Pancreas (tissue), 10 donors: Measurements from ENCODE around the gene KSR2. TPM values are rescaled to one million over a fixed set of nuclear protein-coding genes. Genes with fewer than 3 reads are reported as not detected.

Experiments used
- ATAC-seq, 4 donors: fragments of 200-7000 bp; cut with Tn5 transposase; one replicate each; pipeline versions ENCODE4 v1.8.0 to v1.9.1; 2020; ENCODE audit warnings: mild to moderate bottlenecking in 4 of 4, moderate library complexity in 4 of 4
- DNase-seq, 6 donors: peaks; one replicate each; pipeline ENCODE4 v3.0.0-alpha.2; 2020
- FAIRE-seq: peaks from 2 replicates; lab custom pipeline; 2012; peaks lifted over from hg19 to GRCh38; lab: Jason Lieb, UNC
- H3K27ac ChIP-seq, 4 donors: fragments of 200-600 bp; sonication (generic); 1 replicate in 3 of 4; 2 replicates in 1 of 4; pipeline versions ENCODE4 v1.5.0 to v1.8.0; 2020
- H3K27me3 ChIP-seq, 4 donors: fragments of 200-600 bp; one replicate each; pipeline ENCODE4 v1.8.0; 2021
- H3K36me3 ChIP-seq, 3 donors: fragments of 200-600 bp; sonication (generic) in 1 of 3; one replicate each; pipeline versions ENCODE4 v1.5.0 to v1.8.0; 2020 to 2021
- H3K4me1 ChIP-seq, 3 donors: fragments of 200-600 bp; one replicate each; pipeline ENCODE4 v1.8.0; 2021
- H3K4me3 ChIP-seq, 4 donors: fragments of 200-600 bp; sonication (generic) in 2 of 4; one replicate each; pipeline versions ENCODE4 v1.5.0 to v1.8.0; 2020 to 2021
- H3K9me3 ChIP-seq, 4 donors: fragments of 200-600 bp; one replicate each; pipeline ENCODE4 v1.8.0; 2021
- CTCF ChIP-seq, 4 donors: fragments of 200-600 bp; sonication (generic) in 3 of 4; IDR thresholded peaks; one replicate each; pipeline versions ENCODE4 v1.5.0 to v1.8.0; 2021; ENCODE audit warnings: antibody characterized with exemption in 4 of 4
- WGBS, 2 donors: extraction: QIAGEN DNeasy Blood & Tissue Kit; methylation state at CpG; one replicate each; pipeline ENCODE4 v1.1.7; 2013; 5-methylcytosine and 5-hydroxymethylcytosine counted together
- intact Hi-C, 3 donors: fragments of 100-400 bp; cut with DNase I; formaldehyde crosslinking; loops; one replicate each; pipeline versions ENCODE4 v1.11.1 to v1.14.2; 2022
- polyA plus RNA-seq, 2 donors: library from polyadenylated mRNA; stranded (reverse); fragments of 200-250 nt; gene quantifications; one replicate each; pipeline ENCODE4 v1.2.3, GENCODE V29; 2013
- total RNA-seq, 6 donors: library from RNA; stranded (reverse); fragmentation: NEBNext Ultra II Directional in 4 of 6; extraction: Animal tissue kit (Norgen Biotek cat#: 25700) in 4 of 6; gene quantifications; one replicate each; pipeline versions ENCODE4 v1.2.1 to v1.2.4, GENCODE V29; 2021 to 2023
- donor health status: healthy with polysubstance abuse.
- donor health status: DM: no; HTN: no; CAD: no; lungs with moderate emphysema.
- donor health status: DM: no; HTN: no; CAD: no.
- donor health status: control.
- donor health status: control.
- donor health status: Bipolar disorder and iron deficiency.
- donor health status: DM: yes; HTN: yes; CAD: no.
- donor health status: DM: no; HTN: no; CAD: no.
- donor health status: DM: no; HTN: no; CAD: no.
- donor health status: DM: yes; HTN: yes; CAD: no.

Gene KSR2
- total and polyA plus RNA-seq, 8 donors, result 0.68 to 1.8 (median 1.3) TPM

DNA sequence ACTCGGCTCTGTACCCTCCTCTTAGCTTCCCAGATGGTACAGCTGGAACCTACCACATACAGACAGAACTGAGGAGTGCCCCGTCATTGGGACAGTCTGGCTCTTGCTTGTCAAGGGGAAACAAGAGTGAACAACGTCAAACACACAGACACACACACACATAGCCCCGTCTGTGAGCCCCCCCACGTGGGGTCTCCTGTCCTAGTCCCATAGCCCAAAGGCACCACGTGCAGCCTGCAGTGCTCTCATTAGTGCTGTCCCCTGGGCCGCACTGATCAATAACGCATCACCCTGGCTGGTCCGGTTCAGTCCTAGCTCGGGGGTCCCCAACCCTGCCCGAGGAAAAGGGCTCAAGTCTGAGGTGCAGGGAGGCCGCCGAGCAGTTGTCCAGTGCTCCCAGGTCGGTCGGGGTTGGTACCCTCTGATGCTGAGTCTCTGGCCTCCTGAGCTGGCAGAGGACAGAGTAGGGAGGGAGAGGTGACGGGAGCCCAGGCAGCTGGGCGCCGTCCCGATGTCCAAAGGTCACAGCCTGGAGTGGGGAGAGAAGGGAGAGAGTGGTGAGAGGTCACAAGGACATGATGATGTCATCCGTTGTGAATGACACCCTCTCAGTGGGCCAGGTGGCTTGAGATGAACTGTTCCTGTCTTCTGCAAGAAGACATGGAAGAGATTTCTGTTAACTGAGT lies 502.0 kb downstream of the KSR2 start:
- Histone ChIP-seq H3K4me1 (no peaks in the 10 kb centered on the region), H3K27me3 (no peaks in the 10 kb centered on the region), H3K9me3 (no peaks in the 10 kb centered on the region), H3K27ac (no peak overlapping the region), H3K4me3 (no peak overlapping the region), H3K36me3 (no peaks in the 10 kb centered on the region)
- no peak for FAIRE-seq
- 58 to 62% methylated on average over 20 of the region's 20 CpGs for WGBS, 2 donors
- peak; percentile 38 to 70 (median 53) for ATAC-seq
- DNase-seq, result peak in 1 of 6 donors; percentile 5
- intact Hi-C loops, result no loop called here
- TF ChIP-seq CTCF (IDR thresholded peaks at IDR 0.05), result no peak

- DNase-seq, result no peak
- Histone ChIP-seq H3K4me1 (no peaks in the 10 kb centered on the region), H3K4me3 (no peak overlapping the region), H3K9me3 (no peaks in the 10 kb centered on the region), H3K27ac (no peak overlapping the region), H3K27me3 (no peaks in the 10 kb centered on the region), H3K36me3 (no peaks in the 10 kb centered on the region)
- FAIRE-seq, result no peak
- 94 to 95% methylated on average over 3 of the region's 3 CpGs for WGBS, 2 donors
- intact Hi-C loops, result no loop called here
- no peak for ATAC-seq
- TF ChIP-seq CTCF (IDR thresholded peaks at IDR 0.05), result no peak
Observed at GRCh38 chr12:117461732-117462131, 507.1 kb downstream of the KSR2 start.

DNA sequence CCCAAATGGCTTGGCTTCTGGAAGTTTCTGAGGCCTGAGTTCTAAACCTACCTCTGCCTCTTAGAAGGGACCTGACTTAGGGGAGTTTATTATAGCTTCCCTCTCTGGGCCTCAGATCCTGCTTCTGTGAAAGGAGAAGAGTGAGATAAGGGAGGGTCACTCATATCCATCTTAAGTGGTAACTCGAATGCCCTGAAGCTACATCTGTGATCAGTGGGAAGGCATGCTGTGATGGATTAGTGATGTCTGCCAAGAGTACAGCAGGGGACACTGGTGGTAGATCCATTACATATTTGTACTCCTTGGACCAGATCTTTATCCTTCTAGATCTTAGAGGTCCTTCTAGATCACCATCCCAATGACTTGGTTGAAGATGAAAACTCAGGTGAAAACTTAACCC lies 509.6 kb downstream of the KSR2 start:
- H3K4me3 ChIP-seq, result no peak overlapping the region
- intact Hi-C loops, result no loop called here
- no peak overlapping the region for H3K27ac ChIP-seq
- no peak for TF ChIP-seq CTCF (IDR thresholded peaks at IDR 0.05)
- DNase-seq, result no peak
- no peaks in the 10 kb centered on the region for H3K27me3 ChIP-seq
- no peak for FAIRE-seq
- no peaks in the 10 kb centered on the region for H3K4me1 ChIP-seq
- H3K36me3 ChIP-seq, result no peaks in the 10 kb centered on the region
- H3K9me3 ChIP-seq, result no peaks in the 10 kb centered on the region
- WGBS, 2 donors, result 89 to 91% methylated on average over 1 of the region's 1 CpG
- no peak for ATAC-seq

- H3K4me3 ChIP-seq, result no peak overlapping the region
- no peak for ATAC-seq
- H3K9me3 ChIP-seq, result no peaks in the 10 kb centered on the region
- no peaks in the 10 kb centered on the region for H3K36me3 ChIP-seq
- no peak for FAIRE-seq
- intact Hi-C loops, result no loop called here
- DNase-seq, result peak in 1 of 6 donors; percentile 5
- H3K27me3 ChIP-seq, result no peaks in the 10 kb centered on the region
- no peak for TF ChIP-seq CTCF (IDR thresholded peaks at IDR 0.05)
- no peaks in the 10 kb centered on the region for H3K4me1 ChIP-seq
- H3K27ac ChIP-seq, result no peak overlapping the region
- WGBS, 2 donors, result 73 to 91% methylated on average over 3 of the region's 3 CpGs
Observed at GRCh38 chr12:117457189-117457588, 511.6 kb downstream of the KSR2 start.

GRCh38 chr12:117456076-117456475 lies 512.7 kb downstream of the KSR2 start:
- FAIRE-seq, result no peak
- H3K36me3 ChIP-seq, result no peaks in the 10 kb centered on the region
- no peak overlapping the region for H3K27ac ChIP-seq
- no peaks in the 10 kb centered on the region for H3K9me3 ChIP-seq
- ATAC-seq, result no peak
- intact Hi-C loops, result no loop called here
- no peak for TF ChIP-seq CTCF (IDR thresholded peaks at IDR 0.05)
- 77 to 87% methylated on average over 5 of the region's 5 CpGs for WGBS, 2 donors
- no peak for DNase-seq
- H3K4me3 ChIP-seq, result no peak overlapping the region
- H3K4me1 ChIP-seq, result no peaks in the 10 kb centered on the region
- H3K27me3 ChIP-seq, result no peaks in the 10 kb centered on the region
